Small intestine (tissue), 7 donors: Measurements from ENCODE around the gene MAML1. TPM values are rescaled to one million over a fixed set of nuclear protein-coding genes. Genes with fewer than 3 reads are reported as not detected.
"Not testable (repeated sequence)": the region's sequence is repeated elsewhere in the genome, so short reads cannot be mapped to it uniquely, and the experiment has no call there.

Source experiments
- DNase-seq, 2 donors: peaks; one replicate each; pipeline versions ENCODE4 v3.0.0 to v3.0.0-alpha.2; 2013
- FAIRE-seq: peaks from 2 replicates; lab custom pipeline; 2012; peaks lifted over from hg19 to GRCh38; lab: Jason Lieb, UNC
- H3K27ac ChIP-seq, 3 donors: one replicate each; pipeline ENCODE4 v1.5.1; 2013; ENCODE audit warnings: low read length in 2 of 3, mild to moderate bottlenecking in 2 of 3, control low read depth in 1 of 3, inconsistent platforms in 1 of 3, low read depth in 1 of 3, moderate library complexity in 1 of 3
- H3K27me3 ChIP-seq, 3 donors: one replicate each; pipeline ENCODE4 v1.6.1; 2013; ENCODE audit warnings: low read length in 3 of 3, inconsistent platforms in 1 of 3; ENCODE audit not compliant: control insufficient read depth in 3 of 3, insufficient read depth in 3 of 3
- H3K36me3 ChIP-seq, 3 donors: one replicate each; pipeline ENCODE4 v1.6.1; 2013; ENCODE audit warnings: low read length in 3 of 3, inconsistent platforms in 1 of 3, low read depth in 1 of 3, mild to moderate bottlenecking in 1 of 3, moderate library complexity in 1 of 3; ENCODE audit not compliant: control insufficient read depth in 3 of 3, insufficient read depth in 2 of 3
- H3K4me1 ChIP-seq, 3 donors: one replicate each; pipeline ENCODE4 v1.6.1; 2013; ENCODE audit warnings: low read length in 2 of 3, inconsistent platforms in 1 of 3, low read depth in 1 of 3, mild to moderate bottlenecking in 1 of 3, moderate library complexity in 1 of 3; ENCODE audit not compliant: control insufficient read depth in 3 of 3, insufficient read depth in 2 of 3
- H3K4me3 ChIP-seq, 3 donors: one replicate each; pipeline ENCODE4 v1.5.1; 2013; ENCODE audit warnings: low read length in 3 of 3, control low read depth in 1 of 3, inconsistent platforms in 1 of 3, low read depth in 1 of 3, mild to moderate bottlenecking in 1 of 3, moderate library complexity in 1 of 3
- H3K9me3 ChIP-seq, 2 donors: one replicate each; pipeline ENCODE4 v1.6.1; 2013; ENCODE audit warnings: low read depth in 1 of 2, low read length in 1 of 2; ENCODE audit not compliant: control insufficient read depth in 2 of 2, insufficient read depth in 1 of 2
- WGBS, 3 donors: extraction: QIAGEN DNeasy Blood & Tissue Kit; methylation state at CpG; one replicate each; pipeline ENCODE4 v1.1.7; 2013; 5-methylcytosine and 5-hydroxymethylcytosine counted together
- polyA plus RNA-seq, 4 donors: library from polyadenylated mRNA; stranded (reverse) in 3 of 4; unstranded in 1 of 4; fragments of 200-250 nt in 3 of 4; fragments of 120-200 nt in 1 of 4; gene quantifications; one replicate each; pipeline versions ENCODE4 v1.2.1 to v1.2.3, GENCODE V29; 2013
- donor health status: healthy with polysubstance abuse.
- donor health status: control.
- donor health status: control.
- donor health status: Bipolar disorder and iron deficiency.
- donor health status: healthy.

Gene MAML1
- polyA plus RNA-seq, 4 donors: 6.2 to 28.8 (median 10.9) TPM

- WGBS, 3 donors: 71 to 77% (median 72%) methylated on average over 12 of the region's 12 CpGs
- H3K36me3 ChIP-seq: peaks cover 0 to 28% (median 2%) of the 10 kb centered on the region in 3 donors
- H3K9me3 ChIP-seq: no peaks in the 10 kb centered on the region
- H3K27ac ChIP-seq: no peak overlapping the region
- H3K27me3 ChIP-seq: no peaks in the 10 kb centered on the region
- H3K4me3 ChIP-seq: peak overlapping the region in 2 of 3 donors; percentile 23 to 98
- peaks cover 2 to 11% (median 8%) of the 10 kb centered on the region in 3 donors for H3K4me1 ChIP-seq
- FAIRE-seq: no peak
- no peak for DNase-seq
Observed at GRCh38 chr5:179734536-179735164, 2.0 kb downstream of the MAML1 start.

DNA sequence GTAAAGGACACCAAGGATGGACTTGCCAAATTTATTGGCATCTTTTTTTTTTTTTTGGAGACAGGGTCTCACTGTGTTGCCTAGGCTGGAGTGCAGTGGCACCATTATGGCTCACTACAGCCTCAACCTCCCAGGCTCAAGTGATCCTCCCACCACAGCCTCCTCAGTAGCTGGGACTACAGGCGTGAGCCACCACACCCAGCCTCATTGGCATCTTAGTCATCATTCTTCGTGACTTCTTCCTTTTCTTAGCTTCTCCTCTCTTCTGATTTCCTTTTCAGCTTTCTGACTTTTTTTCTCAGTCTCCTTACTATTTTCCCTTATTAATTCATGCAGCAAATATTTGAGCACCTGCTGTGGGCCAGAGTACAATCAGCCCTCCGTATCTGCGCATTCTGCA, 6.1 kb downstream of the MAML1 start:
- Histone ChIP-seq H3K27me3 (no peaks in the 10 kb centered on the region), H3K4me3 (no peak overlapping the region), H3K9me3 (no peaks in the 10 kb centered on the region), H3K4me1 (peaks cover 4 to 11% (median 8%) of the 10 kb centered on the region in 3 donors), H3K36me3 (peaks cover 0 to 34% (median 0%) of the 10 kb centered on the region in 3 donors), H3K27ac (no peak overlapping the region)
- DNase-seq: no peak
- no peak for FAIRE-seq
- 87 to 88% (median 87%) methylated on average over 4 of the region's 4 CpGs for WGBS, 3 donors

- 90 to 96% (median 96%) methylated on average over 7 of the region's 7 CpGs for WGBS, 3 donors
- H3K9me3 ChIP-seq, DNase-seq, FAIRE-seq, H3K27ac ChIP-seq, H3K27me3 ChIP-seq, H3K4me1 ChIP-seq, H3K4me3 ChIP-seq: not testable (repeated sequence)
- H3K36me3 ChIP-seq: peaks cover 0 to 11% (median 0%) of the 10 kb centered on the region in 3 donors
Observed at GRCh38 chr5:179744106-179744505, 11.5 kb downstream of the MAML1 start.

GRCh38 chr5:179746872-179747271, 14.2 kb downstream of the MAML1 start:
- DNase-seq: no peak

DNA sequence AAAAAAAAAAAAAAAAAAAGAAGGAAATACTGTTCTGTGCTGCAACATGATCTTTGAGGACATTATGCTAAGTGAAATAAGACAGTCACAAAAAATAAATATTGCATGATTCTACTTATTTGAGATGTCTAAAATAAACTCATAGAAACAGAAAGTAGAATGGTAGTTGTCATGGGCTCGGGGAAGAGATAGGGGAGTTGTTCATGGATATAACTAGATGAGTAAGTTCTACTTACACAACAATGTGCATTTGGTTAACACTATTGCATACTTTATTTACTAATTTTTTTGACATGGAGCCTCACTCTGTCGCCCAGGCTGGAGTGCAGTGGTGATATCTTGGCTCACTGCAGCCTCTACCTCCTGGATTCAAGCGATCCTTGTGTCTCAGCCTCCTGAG, 15.2 kb downstream of the MAML1 start:
- FAIRE-seq (no peak), DNase-seq (no peak)
- H3K9me3 ChIP-seq: no peaks in the 10 kb centered on the region
- no peak overlapping the region for H3K4me3 ChIP-seq
- H3K4me1 ChIP-seq: no peaks in the 10 kb centered on the region
- no peaks in the 10 kb centered on the region for H3K27me3 ChIP-seq
- H3K27ac ChIP-seq: no peak overlapping the region
- 84 to 92% (median 90%) methylated on average over 3 of the region's 3 CpGs for WGBS, 3 donors
- H3K36me3 ChIP-seq: peaks cover 0 to 12% (median 0%) of the 10 kb centered on the region in 3 donors

More at GRCh38 chr5:179746872-179747271, 14.2 kb downstream of the MAML1 start:
- no peak for FAIRE-seq
- no peaks in the 10 kb centered on the region for H3K4me1 ChIP-seq
- no peaks in the 10 kb centered on the region for H3K27me3 ChIP-seq
- H3K4me3 ChIP-seq: no peak overlapping the region
- WGBS, 3 donors: 94 to 98% (median 98%) methylated on average over 2 of the region's 2 CpGs
- no peaks in the 10 kb centered on the region for H3K9me3 ChIP-seq
- H3K27ac ChIP-seq: no peak overlapping the region
- peaks cover 0 to 12% (median 0%) of the 10 kb centered on the region in 3 donors for H3K36me3 ChIP-seq

DNA sequence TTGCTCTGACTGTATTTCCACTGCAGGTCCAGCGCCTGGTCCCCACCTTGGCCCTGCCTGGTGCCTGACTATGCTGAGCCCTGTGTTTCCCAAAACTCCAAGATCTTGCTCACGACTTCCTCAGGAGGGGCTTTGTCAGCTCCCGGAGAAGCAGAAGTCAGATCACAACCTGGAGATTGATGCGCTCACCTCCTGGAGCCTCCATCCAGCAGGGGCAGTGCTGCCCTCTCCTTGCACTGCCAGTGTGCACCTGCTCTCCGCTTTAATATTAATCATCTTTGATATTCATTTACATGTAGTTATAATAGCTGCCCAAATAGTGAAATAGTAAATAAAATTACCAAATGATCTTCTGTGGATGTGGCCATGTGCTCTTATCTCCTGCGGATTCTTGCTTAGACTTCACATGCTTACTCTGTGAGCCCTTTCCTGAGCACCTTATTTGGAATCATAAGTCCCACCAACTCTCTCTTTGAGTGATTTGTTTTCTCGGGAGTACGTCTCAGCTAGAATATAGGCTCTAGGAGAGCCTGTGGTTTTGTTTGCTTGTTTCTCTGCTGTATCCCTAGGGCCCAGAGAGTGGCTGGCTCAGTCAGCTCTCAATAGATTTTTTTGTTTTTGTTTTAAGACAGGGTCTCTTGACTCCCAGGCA, 17.4 kb downstream of the MAML1 start:
- no peak overlapping the region for H3K4me3 ChIP-seq
- H3K9me3 ChIP-seq: no peaks in the 10 kb centered on the region
- H3K36me3 ChIP-seq: peaks cover 0 to 12% (median 0%) of the 10 kb centered on the region in 3 donors
- peaks cover 4 to 7% (median 5%) of the 10 kb centered on the region in 3 donors for H3K4me1 ChIP-seq
- FAIRE-seq (no peak), DNase-seq (no peak)
- no peaks in the 10 kb centered on the region for H3K27me3 ChIP-seq
- no peak overlapping the region for H3K27ac ChIP-seq
- WGBS, 3 donors: 91 to 97% (median 91%) methylated on average over 8 of the region's 8 CpGs

DNA sequence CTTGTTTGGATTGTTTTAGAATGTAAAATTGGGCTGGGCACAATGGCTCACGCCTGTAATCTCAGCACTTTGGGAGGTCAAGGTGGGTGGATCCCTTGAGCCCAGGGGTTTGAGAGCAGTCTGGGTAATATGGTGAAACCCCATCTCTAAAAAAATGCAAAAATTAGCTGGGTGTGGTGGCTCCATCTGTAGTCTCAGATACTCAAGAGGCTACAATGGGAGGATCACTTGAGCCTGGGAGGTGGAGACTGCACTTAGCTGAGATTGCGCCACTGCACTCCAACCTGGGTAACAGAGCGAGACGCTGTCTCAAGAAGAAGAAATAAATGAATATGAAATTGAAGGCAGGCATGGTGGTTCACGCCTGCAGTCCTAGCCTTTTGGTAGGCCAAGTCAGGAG, 21.3 kb downstream of the MAML1 start:
- Histone ChIP-seq H3K4me3 (no peak overlapping the region), H3K36me3 (peaks cover 0 to 15% (median 0%) of the 10 kb centered on the region in 3 donors), H3K27ac (no peak overlapping the region), H3K4me1 (peaks cover 9 to 13% (median 10%) of the 10 kb centered on the region in 3 donors), H3K9me3 (no peaks in the 10 kb centered on the region), H3K27me3 (no peaks in the 10 kb centered on the region)
- DNase-seq: no peak
- FAIRE-seq: no peak
- WGBS, 3 donors: 92 to 95% (median 94%) methylated on average over 5 of the region's 5 CpGs

- peak; percentile 55 to 56 for DNase-seq
- H3K27ac ChIP-seq: no peak overlapping the region
- FAIRE-seq: no peak
- H3K4me3 ChIP-seq: no peak overlapping the region
- 10 to 25% (median 19%) methylated on average over 2 of the region's 2 CpGs for WGBS, 3 donors
- H3K27me3 ChIP-seq: no peaks in the 10 kb centered on the region
- H3K9me3 ChIP-seq: no peaks in the 10 kb centered on the region
- H3K4me1 ChIP-seq: peaks cover 10 to 13% (median 11%) of the 10 kb centered on the region in 3 donors
- peaks cover 0 to 14% (median 0%) of the 10 kb centered on the region in 3 donors for H3K36me3 ChIP-seq
Observed at GRCh38 chr5:179755022-179755421, 22.4 kb downstream of the MAML1 start.
